GM15510 (cell line): ENCODE measurements around the gene HYPK.

ENCODE experiments used
- POLR2A ChIP-seq: IDR thresholded peaks from 3 replicates; pipeline ENCODE4 v1.6.1; 2011; ENCODE audit warnings: borderline replicate concordance; ENCODE audit not compliant: insufficient read length; ENCODE audit errors: extremely low read depth

HYPK gene

GRCh38 chr15:43791993-43792760 lies 8.2 kb upstream of the HYPK start, which contains the start of gene SERF2:
Gene SERF2, plus strand, starts transcription at chr15:43792320. Its CDS starts 57 bp downstream, at chr15:43792377.
- TF ChIP-seq POLR2A = peak; percentile 94

GRCh38 chr15:43792761-43793476 lies 7.5 kb upstream of the HYPK start:
- no peak for TF ChIP-seq POLR2A

GRCh38 chr15:43793647-43794046 lies 6.8 kb upstream of the HYPK start:
- TF ChIP-seq POLR2A = no peak

GRCh38 chr15:43794269-43795037 lies 5.9 kb upstream of the HYPK start:
- TF ChIP-seq POLR2A = no peak

GRCh38 chr15:43795197-43795596 lies 5.2 kb upstream of the HYPK start:
- no peak for TF ChIP-seq POLR2A

- no peak for TF ChIP-seq POLR2A
Observed at GRCh38 chr15:43795997-43796396, 4.4 kb upstream of the HYPK start.

GRCh38 chr15:43796566-43796965 lies 3.8 kb upstream of the HYPK start:
- TF ChIP-seq POLR2A = no peak

- no peak for TF ChIP-seq POLR2A
Observed at GRCh38 chr15:43799209-43799944, 1.0 kb upstream of the HYPK start.

GRCh38 chr15:43799945-43800285 lies 484 bp upstream of the HYPK start, which contains the start of gene SERINC4:
Gene SERINC4, minus strand, starts transcription at chr15:43800220. Its CDS starts 234 bp downstream, at chr15:43799986.
- no peak for TF ChIP-seq POLR2A

- no peak for TF ChIP-seq POLR2A
Observed at GRCh38 chr15:43808435-43808950, 8.1 kb downstream of the HYPK start.

- no peak for TF ChIP-seq POLR2A
Observed at GRCh38 chr15:43808960-43809678, 8.7 kb downstream of the HYPK start.

- TF ChIP-seq POLR2A = no peak
Observed at GRCh38 chr15:43821505-43821904, 21.1 kb downstream of the HYPK start.
